Posterior vena cava (tissue), 2 donors: Measurements from ENCODE around the gene ZNF280C. TPM values are rescaled to one million over a fixed set of nuclear protein-coding genes. Genes with fewer than 3 reads are reported as not detected.
"Not testable (repeated sequence)": the region's sequence is repeated elsewhere in the genome, so short reads cannot be mapped to it uniquely, and the experiment has no call there.

Source experiments
- DNase-seq: peaks from one replicate; pipeline ENCODE4 v3.0.0-alpha.2; 2020; ENCODE audit warnings: low spot score
- intact Hi-C, 2 donors: fragments of 100-400 bp; cut with DNase I; formaldehyde crosslinking; loops; one replicate each; pipeline versions ENCODE4 v1.14.1 to v1.14.2; 2022 to 2023
- total RNA-seq, 2 donors: library from RNA; stranded (reverse); fragmentation: NEBNext Ultra II Directional; extraction: Animal tissue kit (Norgen Biotek cat#: 25700); gene quantifications; one replicate each; pipeline ENCODE4 v1.2.1, GENCODE V29; 2021
- donor health status: DM: yes; HTN: yes; CAD: no.
- donor health status: DM: yes; HTN: yes; CAD: no.

Gene ZNF280C
- total RNA-seq, 2 donors from 2014 or later = 4.4 to 4.7 TPM

DNA sequence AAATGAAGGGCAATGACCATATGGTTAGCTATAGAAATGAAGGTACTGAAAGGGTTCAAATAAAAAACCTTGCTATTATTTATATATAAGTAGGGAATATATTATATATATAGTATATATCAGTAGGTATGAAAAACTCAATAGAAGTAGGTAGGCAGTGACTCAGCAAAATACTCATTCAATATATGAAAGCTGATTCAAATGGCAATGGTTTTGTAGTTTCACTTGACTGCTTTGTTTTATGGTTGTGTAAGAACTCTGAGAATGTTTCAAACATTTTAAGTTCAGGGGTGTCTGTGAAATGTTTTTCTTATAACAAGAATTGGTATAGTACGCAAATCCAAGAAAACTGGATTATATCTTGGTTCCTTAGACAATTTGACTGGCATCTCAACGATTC, 4.1 kb downstream of the ZNF280C start:
- DNase-seq = no peak
- intact Hi-C loops = no loop called here

DNA sequence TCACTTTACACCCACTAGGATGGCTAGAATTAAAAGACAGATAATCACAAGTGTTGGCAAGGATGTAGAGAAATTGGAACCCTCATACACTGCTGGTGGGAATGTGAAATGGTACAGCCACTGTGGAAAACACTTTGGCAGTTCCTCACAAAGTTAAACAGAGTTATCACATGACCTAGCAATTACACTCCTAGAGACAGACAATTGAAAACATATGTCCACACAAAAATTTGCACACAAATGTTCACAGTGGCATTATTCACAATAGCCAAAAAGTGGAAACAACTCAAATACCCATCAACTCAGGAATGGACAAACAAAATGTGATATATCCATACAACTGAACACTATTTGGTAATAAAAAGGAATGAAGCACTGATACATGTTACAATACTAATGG, 5.7 kb downstream of the ZNF280C start:
- DNase-seq = no peak
- intact Hi-C loops = no loop called here

DNA sequence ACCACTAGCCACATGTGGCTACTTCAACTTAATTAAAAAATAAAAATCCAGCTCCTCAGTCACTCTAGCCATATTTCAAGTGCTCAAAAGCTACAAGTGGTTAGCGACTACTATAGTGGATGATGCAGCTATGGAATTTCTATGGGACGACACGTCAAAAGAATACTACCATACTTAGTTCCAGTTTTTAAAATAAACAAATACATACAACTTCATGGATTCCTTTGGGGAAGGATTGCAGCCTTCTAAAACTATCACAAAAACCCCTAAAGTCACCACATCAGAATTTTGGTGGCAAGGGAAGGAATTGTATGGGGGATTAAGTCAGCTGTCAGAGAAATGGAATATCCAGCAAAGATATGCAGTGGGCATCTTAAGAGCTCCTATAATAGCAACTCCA, 6.5 kb downstream of the ZNF280C start:
- DNase-seq = no peak
- intact Hi-C loops = no loop called here

DNA sequence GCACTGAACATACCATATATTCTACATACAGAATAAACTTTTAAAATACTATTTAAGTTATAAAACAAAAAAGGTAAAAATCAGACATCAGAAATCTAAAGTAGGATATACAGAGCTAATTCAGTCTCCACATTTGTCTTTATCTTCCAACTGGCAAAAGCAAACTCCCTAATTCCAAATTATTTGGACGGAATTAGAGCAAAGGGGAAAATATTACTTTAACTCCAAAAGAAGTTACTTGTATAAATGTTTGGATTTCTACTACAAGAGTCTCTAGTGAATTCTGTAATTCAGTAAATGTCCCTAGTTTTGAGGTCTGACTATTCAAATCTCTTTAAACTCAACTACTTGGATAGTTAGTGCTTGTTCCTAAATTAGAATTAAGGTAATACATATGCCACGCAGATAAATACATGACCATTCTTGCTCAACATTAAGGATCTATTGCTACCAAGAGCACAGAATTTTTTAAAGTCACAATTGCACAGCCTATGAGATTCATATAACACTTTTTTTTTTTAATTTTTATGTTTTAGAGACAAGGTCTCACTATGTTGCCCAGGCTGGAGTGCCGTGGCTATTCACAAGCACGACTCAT, 7.3 kb downstream of the ZNF280C start:
- intact Hi-C loops = no loop called here
- no peak for DNase-seq

DNA sequence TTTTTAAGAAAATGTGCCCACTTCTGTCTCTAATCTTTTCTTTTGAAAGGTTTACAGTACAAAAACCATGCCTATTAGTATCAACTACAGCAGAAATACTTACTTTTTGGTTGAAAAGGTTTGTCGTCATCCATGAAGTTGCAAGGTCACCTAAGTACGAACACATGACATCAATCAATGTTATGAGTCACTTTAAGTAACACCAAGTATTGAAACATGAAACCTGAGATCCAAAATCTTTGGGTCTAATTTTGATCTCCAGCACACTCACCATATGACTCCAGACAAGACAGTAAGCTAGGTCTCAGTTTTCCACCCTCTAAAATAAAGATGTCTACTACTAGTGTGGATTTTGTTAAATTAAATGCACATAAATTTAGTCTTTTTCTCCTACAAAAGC, 8.4 kb downstream of the ZNF280C start:
- intact Hi-C loops = no loop called here
- no peak for DNase-seq

DNA sequence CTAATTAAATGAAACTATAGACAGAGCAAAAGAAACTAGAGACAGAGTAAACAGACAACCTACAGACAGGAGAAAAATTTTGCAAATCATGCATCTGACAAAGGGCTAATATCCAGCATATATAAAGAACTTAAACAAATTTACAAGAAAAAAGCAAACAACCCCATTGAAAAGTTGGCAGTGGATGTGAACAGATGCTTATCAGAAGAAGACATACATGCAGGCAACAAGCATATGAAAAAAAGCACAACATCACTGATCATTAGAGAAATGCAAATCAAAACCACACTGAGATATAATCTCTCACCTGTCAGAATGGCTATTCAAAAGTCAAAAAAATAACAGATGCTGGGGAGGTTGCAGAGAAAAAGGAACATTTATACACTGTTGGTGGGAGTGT, 14.8 kb downstream of the ZNF280C start:
- no peak for DNase-seq
- intact Hi-C loops = no loop called here

DNA sequence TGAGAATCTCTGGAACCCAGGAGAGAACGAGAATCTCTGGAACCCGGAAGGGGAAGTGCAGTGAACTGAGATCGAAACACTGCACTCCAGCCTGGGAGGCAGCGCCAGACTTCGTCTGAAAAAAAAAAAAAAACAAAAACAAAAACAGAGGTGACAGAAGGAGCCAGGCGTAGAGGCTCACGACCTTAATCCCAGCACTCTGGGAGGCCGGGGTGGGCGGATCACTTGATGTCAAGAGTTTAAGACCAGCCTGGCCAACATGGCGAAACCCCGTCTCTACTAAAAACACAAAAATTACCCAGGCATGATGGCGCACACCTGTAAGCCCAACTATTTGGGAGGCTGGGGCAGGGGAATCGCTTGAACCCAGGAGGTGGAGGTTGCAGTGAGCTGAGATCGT, 17.0 kb downstream of the ZNF280C start:
- intact Hi-C loops = no loop called here
- no peak for DNase-seq

DNA sequence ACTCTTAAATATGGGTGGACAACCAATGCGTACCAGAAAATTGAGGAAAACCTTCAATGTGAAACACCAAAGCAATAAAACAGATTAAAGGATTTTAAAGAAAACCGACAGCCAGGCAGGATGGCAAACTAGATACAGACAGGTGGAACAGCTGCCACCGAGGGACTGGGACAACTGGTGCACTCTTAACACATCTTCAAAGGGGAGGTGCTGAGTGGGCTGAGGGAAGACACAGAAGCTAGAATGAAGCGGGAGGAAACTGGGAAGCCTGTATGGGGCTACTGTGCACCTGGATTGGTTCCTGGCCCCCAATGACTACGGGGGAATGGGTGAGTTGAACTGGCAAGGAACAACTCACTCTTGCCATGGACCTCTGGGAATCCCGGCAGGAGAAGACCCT, 20.7 kb downstream of the ZNF280C start:
- intact Hi-C loops = no loop called here
- no peak for DNase-seq

DNA sequence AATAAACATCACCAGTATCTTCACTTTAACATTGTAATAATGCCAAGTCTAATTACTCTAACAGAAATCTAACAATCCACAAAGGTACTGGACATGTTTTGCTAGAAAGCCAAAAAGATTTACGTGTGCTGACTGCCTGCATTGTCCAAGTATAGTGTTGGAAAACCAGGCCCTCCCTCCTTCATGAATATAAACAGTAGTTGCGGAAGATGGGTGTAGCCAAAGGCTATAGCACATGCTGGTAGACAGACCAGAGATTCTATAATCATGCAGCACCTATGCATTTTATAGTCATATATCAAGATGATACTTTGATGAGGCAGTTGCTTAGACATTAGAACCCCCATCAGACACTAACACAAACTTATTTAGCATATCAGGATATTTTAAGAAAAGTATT, 22.6 kb downstream of the ZNF280C start:
- intact Hi-C loops = no loop called here
- DNase-seq = no peak

DNA sequence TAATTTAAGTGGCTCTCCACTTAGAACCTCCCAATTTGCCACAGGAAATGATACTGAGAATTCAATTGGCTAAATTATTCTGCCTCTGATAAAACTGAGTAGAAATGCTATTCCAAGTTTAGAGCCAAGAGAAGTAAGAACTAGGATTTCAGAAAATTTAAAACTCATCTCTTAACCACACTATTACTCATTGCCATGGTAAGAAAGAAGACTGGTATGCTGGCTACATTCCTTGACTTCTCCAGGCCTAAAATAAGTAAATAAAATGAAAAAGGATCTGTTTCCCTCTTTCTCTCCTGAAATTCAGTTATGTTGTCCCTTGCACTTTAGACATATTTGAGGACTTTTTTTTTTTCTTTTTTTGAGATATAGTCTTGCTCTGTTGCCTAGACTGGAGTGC, 23.3 kb downstream of the ZNF280C start:
- intact Hi-C loops = no loop called here
- no peak for DNase-seq

DNA sequence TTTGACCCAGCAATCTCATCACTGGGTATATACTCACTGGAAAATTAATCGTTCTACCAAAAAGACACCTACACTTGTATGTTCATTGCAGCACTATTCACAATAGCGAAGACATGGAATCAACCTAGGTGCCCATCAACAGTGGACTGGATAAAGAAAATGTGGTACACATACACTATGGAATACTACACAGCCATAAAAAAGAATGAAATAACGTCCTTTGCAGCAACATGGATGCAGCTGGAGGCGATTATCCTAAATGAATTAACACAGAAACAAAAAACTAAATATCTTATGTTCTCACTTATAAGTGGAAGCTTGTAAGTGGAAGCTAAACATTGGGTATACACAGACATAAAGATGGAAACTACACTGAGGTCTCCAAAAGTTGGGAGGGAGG, 37.5 kb downstream of the ZNF280C start:
- intact Hi-C loops, DNase-seq: not testable (repeated sequence)

DNA sequence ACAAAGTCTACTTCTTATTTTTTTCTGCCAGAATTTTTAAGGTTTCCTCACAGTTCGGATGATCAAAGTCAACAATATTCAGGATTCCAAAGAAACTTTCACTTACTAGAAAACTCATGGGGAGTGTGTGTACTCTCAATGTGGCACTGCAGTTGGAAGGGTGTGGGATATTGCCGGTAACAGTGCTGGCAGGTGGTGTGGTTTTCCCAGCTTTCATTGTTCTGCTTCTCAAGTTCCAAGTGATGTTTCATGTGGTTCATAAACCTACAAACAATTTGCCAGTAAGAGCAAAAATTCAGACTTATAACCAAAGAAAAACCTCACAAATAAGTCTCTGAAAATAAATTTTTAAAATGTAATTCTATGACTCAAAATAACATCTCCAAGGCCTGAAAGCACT, 39.8 kb downstream of the ZNF280C start:
- no peak for DNase-seq
- intact Hi-C loops = no loop called here

DNA sequence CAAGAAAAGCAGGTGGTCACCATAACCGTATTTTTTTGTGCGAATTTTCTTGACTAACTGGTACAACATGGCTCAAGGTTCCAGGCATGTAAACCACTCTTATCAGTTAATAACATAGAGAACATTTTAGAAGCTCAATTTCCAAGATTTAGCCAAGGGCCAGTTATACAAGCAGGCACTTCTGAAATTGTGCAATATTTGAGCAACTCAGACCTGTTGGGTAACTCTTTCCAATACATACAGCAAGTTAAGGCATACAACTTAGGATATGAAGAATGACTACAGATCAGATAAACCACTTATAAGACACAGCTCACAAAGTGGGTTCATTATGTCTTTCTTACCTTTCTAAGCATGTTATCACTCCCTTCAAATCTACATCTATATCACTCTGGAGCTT, 43.9 kb downstream of the ZNF280C start:
- no peak for DNase-seq
- intact Hi-C loops = no loop called here

DNA sequence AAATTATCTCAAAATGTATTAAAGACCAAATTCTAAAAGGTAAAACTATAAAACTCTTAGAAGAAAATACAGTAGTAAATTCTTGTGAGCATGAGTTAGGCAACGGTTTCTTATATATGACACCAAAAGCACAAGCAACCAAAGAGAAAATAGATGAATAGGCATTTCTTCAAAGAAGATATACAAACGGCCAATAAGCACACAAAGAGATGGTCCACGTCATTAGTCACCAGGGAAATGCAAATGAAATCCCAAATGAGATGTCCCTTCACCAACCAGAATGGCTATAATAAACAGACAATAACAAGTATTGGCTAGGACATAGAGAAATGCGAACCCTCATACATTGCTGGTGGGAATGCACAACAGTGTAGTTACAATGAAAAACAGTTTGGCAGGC, 52.4 kb downstream of the ZNF280C start:
- intact Hi-C loops = no loop called here
- no peak for DNase-seq

DNA sequence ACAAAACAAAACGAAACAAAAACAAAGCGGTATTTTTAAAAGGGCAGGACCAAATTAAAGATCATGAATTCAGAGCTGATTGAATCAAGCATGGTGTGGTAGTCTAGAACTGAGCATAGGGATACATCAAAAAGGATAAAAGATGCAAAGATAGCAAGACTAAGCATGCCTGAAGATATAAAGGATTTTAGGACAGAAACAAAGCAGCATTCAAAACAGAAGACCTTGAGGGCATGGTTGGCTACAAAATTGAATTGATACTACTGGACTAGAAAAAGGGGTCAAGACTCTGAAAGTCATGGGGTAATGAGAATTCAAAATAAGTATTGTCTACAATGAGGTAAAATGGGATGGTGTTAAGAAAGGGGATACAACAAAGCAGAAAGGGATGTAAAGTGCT, 55.3 kb downstream of the ZNF280C start:
- intact Hi-C loops = no loop called here
- no peak for DNase-seq

DNA sequence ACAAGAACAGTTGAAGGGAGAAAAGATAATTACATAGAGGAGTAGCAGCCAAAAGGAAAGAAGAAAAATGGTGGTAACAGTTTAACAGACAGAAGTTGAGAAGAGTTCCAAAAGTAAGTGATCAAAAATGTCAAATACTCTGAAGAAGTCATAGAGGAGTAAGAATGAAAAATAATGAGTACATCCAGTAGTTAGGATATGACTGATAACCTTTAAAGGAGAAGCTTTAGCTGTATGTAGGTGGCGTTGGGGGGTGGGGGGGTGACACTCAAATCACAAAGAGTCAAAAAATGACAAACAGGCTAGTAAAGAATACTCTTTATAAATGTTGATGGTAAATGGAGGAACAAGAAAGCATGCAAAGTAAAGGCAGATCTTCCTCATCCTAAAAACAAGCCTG, 56.3 kb downstream of the ZNF280C start:
- intact Hi-C loops = no loop called here
- no peak for DNase-seq

DNA sequence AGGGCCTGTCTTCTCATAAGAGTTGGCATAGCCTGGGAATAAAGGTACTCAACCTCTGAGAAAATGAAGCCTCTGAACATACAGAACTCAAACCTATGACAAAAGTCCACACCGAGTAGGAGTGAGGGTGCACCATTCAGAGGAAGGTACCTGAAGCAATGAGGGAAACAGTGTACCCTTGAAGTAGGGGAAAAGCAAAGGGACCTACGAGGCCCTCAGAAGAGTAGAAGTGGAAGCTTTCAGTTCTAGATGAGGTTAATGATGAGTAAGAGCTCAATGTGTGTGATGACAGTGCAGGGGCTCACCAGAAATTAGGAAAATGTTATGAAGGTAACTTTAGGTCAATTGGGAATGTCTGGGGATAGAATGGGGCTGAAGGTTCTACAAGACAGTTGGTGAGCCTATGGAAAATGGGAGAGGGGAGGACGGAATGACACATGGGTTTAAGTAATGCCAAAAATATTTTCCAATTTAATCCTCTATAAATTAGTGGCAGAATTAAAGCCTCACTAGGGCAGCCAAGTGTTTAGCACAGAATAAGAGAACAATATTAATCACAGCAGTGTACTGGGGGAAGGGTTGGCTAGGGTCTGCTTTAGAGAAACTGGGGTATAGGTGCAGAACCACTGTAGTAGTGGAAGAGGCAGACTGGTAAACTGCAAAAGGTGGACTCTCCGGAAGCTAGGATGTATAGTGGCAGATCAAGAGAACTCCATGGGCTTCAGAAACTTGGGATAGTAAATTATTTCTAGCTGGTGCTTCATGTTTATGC, 57.1 kb downstream of the ZNF280C start:
- no peak for DNase-seq
- intact Hi-C loops = no loop called here

DNA sequence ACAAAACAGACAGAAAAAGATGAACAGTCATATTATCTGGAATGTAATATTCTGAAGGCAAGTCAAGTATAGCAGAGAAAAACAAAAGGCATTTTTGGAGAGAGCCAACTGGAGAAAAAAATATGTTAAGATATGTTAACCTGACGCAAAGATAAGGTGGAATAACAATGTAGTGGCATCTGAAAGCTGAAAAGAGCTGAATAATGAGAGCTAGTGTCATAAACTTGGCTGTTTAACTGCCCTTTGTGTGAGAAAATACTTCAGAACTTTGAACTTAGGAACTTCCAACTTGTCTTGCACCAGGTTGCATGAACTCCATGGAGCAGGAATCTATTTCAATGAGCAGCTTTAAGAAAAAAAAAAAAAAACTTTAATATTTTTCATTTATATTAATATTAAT, 64.1 kb downstream of the ZNF280C start:
- no peak for DNase-seq
- intact Hi-C loops = no loop called here

DNA sequence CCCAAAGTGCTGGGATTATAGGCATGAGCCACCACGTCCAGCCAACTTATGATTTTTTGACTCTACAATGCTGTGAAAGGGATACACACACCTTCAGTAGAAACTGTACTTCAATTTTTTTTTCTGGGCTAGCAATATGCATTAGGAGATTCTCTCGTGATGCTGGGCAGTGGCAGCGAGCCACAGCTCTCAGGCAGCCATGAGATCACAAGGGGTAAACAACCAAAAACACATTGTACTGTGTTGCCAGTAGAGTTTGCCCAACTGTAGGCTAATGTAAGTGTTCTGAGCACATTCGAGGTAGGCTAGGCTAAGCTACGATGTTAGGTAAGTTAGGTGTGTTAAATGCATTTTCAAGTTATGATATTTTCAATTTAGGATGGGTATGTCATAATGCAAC, 71.2 kb downstream of the ZNF280C start:
- intact Hi-C loops = no loop called here

DNA sequence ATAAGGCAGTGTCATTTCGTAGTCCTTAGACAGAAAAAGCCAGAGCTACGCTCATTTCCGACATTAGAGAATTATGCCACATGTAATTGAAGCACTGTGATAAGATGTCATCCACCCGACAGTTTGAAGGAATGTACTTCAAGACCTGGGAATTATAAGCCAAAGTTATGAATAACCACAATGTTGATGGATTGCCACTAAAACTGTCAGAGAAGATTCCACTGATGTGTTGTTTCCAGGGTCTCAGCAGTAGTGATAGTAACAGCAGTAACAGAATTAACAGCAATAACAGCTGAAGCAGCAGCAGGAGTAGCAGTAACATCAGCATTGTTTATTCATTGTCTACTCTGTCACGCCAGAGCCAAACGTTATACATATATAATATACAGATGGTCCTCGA, 72.2 kb downstream of the ZNF280C start:
- DNase-seq = no peak
- intact Hi-C loops = no loop called here

More for the DNA sequence above, 71.2 kb downstream of the ZNF280C start:
- no peak for DNase-seq

DNA sequence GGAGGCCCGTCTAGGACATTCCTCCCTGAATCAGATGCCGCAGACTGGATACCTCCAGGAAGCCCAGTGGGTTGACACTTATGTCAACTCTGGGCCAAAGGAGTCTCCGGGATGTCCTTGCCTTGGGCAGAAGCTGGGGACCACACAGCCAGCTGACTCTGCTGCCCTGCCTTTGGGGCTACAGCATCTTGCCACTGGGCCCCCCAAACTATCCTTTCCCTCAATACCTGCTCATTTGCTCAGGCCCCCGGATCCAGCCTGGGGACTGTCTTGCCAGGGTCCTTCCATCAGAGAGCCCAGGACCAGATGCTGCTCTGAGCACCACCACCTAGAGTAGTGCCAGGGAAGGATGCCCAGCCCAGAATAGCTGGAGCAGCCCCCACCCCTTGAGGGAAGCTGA, 77.9 kb downstream of the ZNF280C start:
- no peak for DNase-seq
- intact Hi-C loops = loop anchor here in 1 of 2 donors (1.0 to 5.0 kb wide), 2 partner anchors 44 to 114 kb away; no protein-coding TSS in a partner anchor
